ENCODE measurements around the gene CPT1A. TPM values are rescaled to one million over a fixed set of nuclear protein-coding genes. Genes with fewer than 3 reads are reported as not detected.

Gene CPT1A
- total RNA-seq, 2 experiments from 2014 or later = 15.3 to 16.1 TPM

GRCh38 chr11:68756171-68756766, 85.4 kb downstream of the CPT1A start:
- CTCF ChIA-PET = no interaction called here
- peaks cover 2% of the 10 kb centered on the region for H3K36me3 Mint-ChIP-seq (ENCODE audit: low read depth)
- no peaks in the 10 kb centered on the region for H3K27me3 Mint-ChIP-seq (ENCODE audit: low read depth)
- peaks cover 9% of the 10 kb centered on the region for H3K4me1 Mint-ChIP-seq (ENCODE audit: low read depth)
- no peak overlapping the region for H3K27ac Mint-ChIP-seq
- DNase-seq = no peak
- H3K9me3 Mint-ChIP-seq = no peaks in the 10 kb centered on the region
- intact Hi-C loops (cut with micrococcal nuclease) = no loop called here
- no peak overlapping the region for H3K4me3 Mint-ChIP-seq

- peaks cover 2% of the 10 kb centered on the region for H3K36me3 Mint-ChIP-seq (ENCODE audit: low read depth)
- CTCF ChIA-PET = no interaction called here
- H3K27ac Mint-ChIP-seq = no peak overlapping the region
- intact Hi-C loops (cut with micrococcal nuclease) = no loop called here
- peaks cover 9% of the 10 kb centered on the region for H3K4me1 Mint-ChIP-seq (ENCODE audit: low read depth)
- no peak for DNase-seq
- no peaks in the 10 kb centered on the region for H3K27me3 Mint-ChIP-seq (ENCODE audit: low read depth)
- H3K9me3 Mint-ChIP-seq = no peaks in the 10 kb centered on the region
- H3K4me3 Mint-ChIP-seq = no peak overlapping the region
Observed at GRCh38 chr11:68753300-68753699, 88.4 kb downstream of the CPT1A start.

GRCh38 chr11:68751331-68751856, 90.3 kb downstream of the CPT1A start, which contains the start of gene TESMIN:
Gene TESMIN, minus strand, starts transcription at chr11:68751520. Its CDS starts 860 bp downstream, at chr11:68750660.
- intact Hi-C loops (cut with micrococcal nuclease) = loop anchor here (1.0 kb wide), 3 partner anchors 88 to 297 kb away; partner anchors contain the start of genes PPP6R3 and TPCN2
- peak; percentile 97 for DNase-seq
- Mint-ChIP-seq H3K27me3 (ENCODE audit: low read depth) (no peaks in the 10 kb centered on the region), H3K36me3 (ENCODE audit: low read depth) (no peaks in the 10 kb centered on the region), H3K4me1 (ENCODE audit: low read depth) (peaks cover 9% of the 10 kb centered on the region), H3K27ac (no peak within 1 kb of the TSS), H3K4me3 (peak within 1 kb of the TSS; percentile 65), H3K9me3 (no peaks in the 10 kb centered on the region)
- CTCF ChIA-PET = interaction anchor here (0.7 kb wide), 1 partner anchor 191 kb away, joined by 3 read pairs; no protein-coding TSS in a partner anchor

DNA sequence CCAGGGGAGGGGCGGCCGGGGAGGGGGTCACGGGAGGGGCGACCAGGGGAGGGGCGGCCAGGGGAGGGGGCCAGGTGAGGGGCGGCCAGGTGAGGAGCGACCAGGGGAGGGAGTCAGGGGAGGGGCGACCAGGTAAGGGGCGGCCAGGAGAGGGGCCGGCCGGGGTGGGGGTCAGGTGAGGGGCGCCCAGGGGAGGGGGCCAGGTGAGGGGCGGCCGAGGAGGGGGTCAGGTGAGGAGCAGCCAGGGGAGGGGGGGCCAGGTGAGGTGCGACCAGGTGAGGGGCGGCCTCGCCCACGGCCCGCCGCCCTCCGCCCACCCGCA, 90.8 kb downstream of the CPT1A start:
- CTCF ChIA-PET = no interaction called here

DNA sequence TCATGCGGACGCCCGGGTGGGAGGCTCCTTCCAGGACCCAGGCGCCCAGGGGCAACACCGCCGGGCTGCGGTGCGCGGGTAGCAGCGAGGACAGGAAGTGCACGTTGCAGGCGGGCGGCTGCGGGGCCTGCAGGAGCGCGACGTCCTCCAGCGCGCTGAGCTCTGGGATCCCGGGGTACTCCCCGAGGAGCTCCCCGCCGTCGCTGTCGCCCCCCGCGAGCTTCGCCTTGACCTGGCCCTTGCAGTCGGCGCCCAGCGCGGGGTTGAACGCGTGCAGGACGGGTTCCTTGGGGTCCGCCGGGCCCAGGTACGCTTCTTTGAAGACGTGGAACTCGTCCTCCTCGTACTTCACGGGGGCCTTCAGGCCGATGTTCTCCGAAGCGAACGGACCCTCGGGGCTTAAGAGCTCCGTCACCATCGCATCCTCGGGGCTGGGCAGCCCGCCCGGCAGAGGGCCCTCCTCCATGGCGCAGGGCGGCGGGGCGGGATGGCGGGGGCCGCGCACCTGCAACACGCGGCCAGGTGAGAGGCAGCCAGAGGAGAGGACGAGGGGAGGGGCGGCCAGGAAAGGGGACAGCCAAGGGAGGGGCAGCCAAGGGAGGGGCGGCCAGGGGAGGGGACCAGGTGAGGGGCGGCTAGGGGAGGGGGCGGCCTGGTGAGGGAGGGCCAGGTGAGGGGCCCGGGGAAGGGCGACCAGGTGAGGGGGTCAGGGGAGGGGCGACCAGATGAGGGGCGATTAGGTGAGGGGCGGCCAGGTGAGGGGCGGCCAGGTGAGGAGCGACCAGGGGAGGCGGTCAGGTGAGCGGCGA, 91.3 kb downstream of the CPT1A start:
- CTCF ChIA-PET = no interaction called here
- H3K4me1 Mint-ChIP-seq (ENCODE audit: low read depth) = peaks cover 9% of the 10 kb centered on the region
- intact Hi-C loops (cut with micrococcal nuclease) = loop anchor here (1.0 kb wide), 3 partner anchors 89 to 298 kb away; partner anchors contain the start of genes PPP6R3 and TPCN2

More for the DNA sequence above, 90.8 kb downstream of the CPT1A start:
- intact Hi-C loops (cut with micrococcal nuclease) = loop anchor here (1.0 kb wide), 3 partner anchors 88 to 297 kb away; partner anchors contain the start of genes PPP6R3 and TPCN2
- Mint-ChIP-seq H3K36me3 (ENCODE audit: low read depth) (no peaks in the 10 kb centered on the region), H3K4me1 (ENCODE audit: low read depth) (peaks cover 9% of the 10 kb centered on the region), H3K9me3 (no peaks in the 10 kb centered on the region), H3K27ac (no peak overlapping the region), H3K4me3 (no peak overlapping the region), H3K27me3 (ENCODE audit: low read depth) (no peaks in the 10 kb centered on the region)
- no peak for DNase-seq

DNA sequence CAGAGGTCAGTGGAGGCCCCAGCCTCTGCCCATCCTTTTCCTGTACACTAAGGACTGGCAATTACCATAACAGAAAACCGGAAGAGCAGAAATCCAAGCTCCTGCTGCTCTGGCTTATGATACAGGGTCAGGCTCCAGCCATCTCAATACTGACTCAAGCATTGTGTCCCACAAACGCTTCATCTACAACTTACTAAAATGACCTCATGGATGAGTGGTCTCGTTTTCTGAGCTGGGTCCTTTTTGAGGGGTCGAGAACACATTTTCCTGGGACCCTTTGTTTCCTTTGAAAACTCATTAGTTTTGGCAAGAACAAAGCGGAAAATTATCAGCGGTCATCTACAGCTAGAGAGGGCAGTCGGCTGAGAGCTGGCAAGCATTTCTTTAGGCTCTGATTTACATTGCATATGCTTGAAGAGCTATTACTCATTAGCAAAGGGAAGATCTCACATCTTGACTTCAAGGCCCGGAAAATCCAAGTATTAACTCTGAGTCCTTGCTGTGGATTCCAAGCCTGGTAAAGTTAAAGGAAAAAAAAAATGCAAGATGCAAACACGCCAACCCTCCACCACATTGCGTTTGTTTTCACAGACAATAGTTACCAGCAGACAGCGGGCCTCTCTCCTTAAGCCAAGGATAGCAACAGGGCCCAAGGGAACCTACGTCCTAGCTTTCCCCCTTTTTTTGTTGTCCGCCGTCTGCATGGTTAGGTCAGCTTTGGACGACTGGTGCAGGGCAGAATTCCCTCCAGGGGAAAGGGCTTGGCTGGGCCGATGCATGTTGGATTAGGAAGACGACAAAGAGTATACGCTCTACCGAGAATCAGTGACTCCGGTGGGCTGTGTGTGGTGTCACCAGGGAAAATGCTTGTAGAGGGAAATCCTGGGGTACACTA, 92.2 kb downstream of the CPT1A start:
- no peak for DNase-seq
- peak overlapping the region; percentile 25 for H3K4me3 Mint-ChIP-seq
- intact Hi-C loops (cut with micrococcal nuclease) = no loop called here
- no peak overlapping the region for H3K27ac Mint-ChIP-seq
- CTCF ChIA-PET = interaction anchor here (1.5 kb wide), 1 partner anchor 10 kb away, joined by 4 read pairs; no protein-coding TSS in a partner anchor
- H3K9me3 Mint-ChIP-seq = no peaks in the 10 kb centered on the region
- peaks cover 9% of the 10 kb centered on the region for H3K4me1 Mint-ChIP-seq (ENCODE audit: low read depth)
- no peaks in the 10 kb centered on the region for H3K27me3 Mint-ChIP-seq (ENCODE audit: low read depth)
- no peaks in the 10 kb centered on the region for H3K36me3 Mint-ChIP-seq (ENCODE audit: low read depth)

More for the DNA sequence above, 91.3 kb downstream of the CPT1A start:
- peak; percentile 16 for DNase-seq
- no peak overlapping the region for H3K27ac Mint-ChIP-seq
- no peaks in the 10 kb centered on the region for H3K36me3 Mint-ChIP-seq (ENCODE audit: low read depth)
- no peaks in the 10 kb centered on the region for H3K27me3 Mint-ChIP-seq (ENCODE audit: low read depth)
- H3K9me3 Mint-ChIP-seq = no peaks in the 10 kb centered on the region
- H3K4me3 Mint-ChIP-seq = peak overlapping the region; percentile 29

- DNase-seq = no peak
- no peaks in the 10 kb centered on the region for H3K36me3 Mint-ChIP-seq (ENCODE audit: low read depth)
- H3K27ac Mint-ChIP-seq = no peak overlapping the region
- intact Hi-C loops (cut with micrococcal nuclease) = no loop called here
- peaks cover 9% of the 10 kb centered on the region for H3K4me1 Mint-ChIP-seq (ENCODE audit: low read depth)
- H3K9me3 Mint-ChIP-seq = no peaks in the 10 kb centered on the region
- CTCF ChIA-PET = interaction anchor here (0.9 to 1.5 kb wide), 2 partner anchors 9 to 96 kb away, joined by 4 to 6 read pairs; no protein-coding TSS in a partner anchor
- H3K4me3 Mint-ChIP-seq = no peak overlapping the region
- no peaks in the 10 kb centered on the region for H3K27me3 Mint-ChIP-seq (ENCODE audit: low read depth)
Observed at GRCh38 chr11:68748061-68748460, 93.7 kb downstream of the CPT1A start.

- H3K27ac Mint-ChIP-seq = no peak overlapping the region
- no peak for DNase-seq
- no peaks in the 10 kb centered on the region for H3K27me3 Mint-ChIP-seq (ENCODE audit: low read depth)
- no peak overlapping the region for H3K4me3 Mint-ChIP-seq
- intact Hi-C loops (cut with micrococcal nuclease) = no loop called here
- H3K36me3 Mint-ChIP-seq (ENCODE audit: low read depth) = no peaks in the 10 kb centered on the region
- no peaks in the 10 kb centered on the region for H3K9me3 Mint-ChIP-seq
- H3K4me1 Mint-ChIP-seq (ENCODE audit: low read depth) = no peaks in the 10 kb centered on the region
- CTCF ChIA-PET = interaction anchor here (0.8 kb wide), 1 partner anchor 17 kb away, joined by 3 read pairs; no protein-coding TSS in a partner anchor
Observed at GRCh38 chr11:68743539-68743938, 98.2 kb downstream of the CPT1A start.

GRCh38 chr11:68741463-68741862, 100.3 kb downstream of the CPT1A start:
- Mint-ChIP-seq H3K36me3 (ENCODE audit: low read depth) (no peaks in the 10 kb centered on the region), H3K27me3 (ENCODE audit: low read depth) (no peaks in the 10 kb centered on the region), H3K4me3 (no peak overlapping the region), H3K27ac (no peak overlapping the region), H3K4me1 (ENCODE audit: low read depth) (no peaks in the 10 kb centered on the region), H3K9me3 (no peaks in the 10 kb centered on the region)
- intact Hi-C loops (cut with micrococcal nuclease) = no loop called here
- DNase-seq = no peak
- CTCF ChIA-PET = no interaction called here

DNA sequence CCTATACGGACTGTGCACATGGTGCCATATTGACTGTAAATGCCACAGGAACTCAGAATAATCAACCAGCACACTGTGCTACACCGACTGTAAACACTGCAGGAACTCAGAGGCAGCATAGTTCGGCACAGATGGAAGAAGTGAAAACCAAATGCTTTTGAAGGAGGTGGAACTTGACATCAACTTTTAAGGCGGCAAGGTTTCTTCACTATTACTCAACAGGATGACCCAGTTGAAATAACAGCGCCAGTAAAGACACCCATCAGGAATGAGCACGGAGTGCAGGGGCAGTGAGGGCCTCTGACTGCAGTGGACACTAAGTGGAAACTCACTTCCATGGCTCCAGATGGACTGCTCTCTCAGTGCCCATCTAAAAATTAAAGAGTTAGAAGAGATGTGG, 106.1 kb downstream of the CPT1A start:
- Mint-ChIP-seq H3K27ac (no peak overlapping the region), H3K4me1 (ENCODE audit: low read depth) (no peaks in the 10 kb centered on the region), H3K4me3 (no peak overlapping the region), H3K9me3 (no peaks in the 10 kb centered on the region), H3K27me3 (ENCODE audit: low read depth) (no peaks in the 10 kb centered on the region), H3K36me3 (ENCODE audit: low read depth) (no peaks in the 10 kb centered on the region)
- DNase-seq = no peak
- CTCF ChIA-PET = no interaction called here
- intact Hi-C loops (cut with micrococcal nuclease) = no loop called here

GRCh38 chr11:68735125-68735524, 106.6 kb downstream of the CPT1A start:
- CTCF ChIA-PET = no interaction called here
- Mint-ChIP-seq H3K27ac (no peak overlapping the region), H3K4me3 (no peak overlapping the region), H3K9me3 (no peaks in the 10 kb centered on the region), H3K36me3 (ENCODE audit: low read depth) (no peaks in the 10 kb centered on the region), H3K27me3 (ENCODE audit: low read depth) (no peaks in the 10 kb centered on the region), H3K4me1 (ENCODE audit: low read depth) (no peaks in the 10 kb centered on the region)
- intact Hi-C loops (cut with micrococcal nuclease) = no loop called here
- no peak for DNase-seq

DNA sequence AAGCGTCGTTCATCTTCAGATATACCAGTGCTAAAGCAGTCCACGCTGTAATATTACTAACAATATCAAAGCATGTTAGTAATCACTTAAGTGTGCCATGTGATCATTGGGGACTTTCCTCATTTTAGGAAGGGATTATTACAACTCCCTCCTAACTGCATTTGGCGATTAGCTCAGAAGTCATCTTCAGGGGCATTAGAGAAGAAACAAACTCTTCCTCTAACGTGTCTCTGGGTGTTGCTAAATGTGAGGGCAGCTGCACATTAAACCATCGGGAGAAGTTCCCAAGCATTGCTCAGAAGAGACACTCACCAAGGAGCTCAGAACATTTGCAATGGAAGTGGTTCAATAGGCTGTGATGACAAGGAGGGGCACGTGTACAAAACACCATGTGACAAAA, 107.6 kb downstream of the CPT1A start:
- intact Hi-C loops (cut with micrococcal nuclease) = no loop called here
- Mint-ChIP-seq H3K36me3 (ENCODE audit: low read depth) (no peaks in the 10 kb centered on the region), H3K27me3 (ENCODE audit: low read depth) (no peaks in the 10 kb centered on the region), H3K4me3 (no peak overlapping the region), H3K4me1 (ENCODE audit: low read depth) (no peaks in the 10 kb centered on the region), H3K9me3 (no peaks in the 10 kb centered on the region), H3K27ac (no peak overlapping the region)
- no peak for DNase-seq
- CTCF ChIA-PET = interaction anchor here (0.7 to 1.4 kb wide), 2 partner anchors 66 to 110 kb away, joined by 3 read pairs; no protein-coding TSS in a partner anchor
